ENCODE data around the gene UBD. TPM values are rescaled to one million over a fixed set of nuclear protein-coding genes. Genes with fewer than 3 reads are reported as not detected.

The UBD gene
- total and polyA plus RNA-seq, 2 of the 13 experiments (the other 11 are each of a cell fraction or from before 2014, with no cell fraction given) = 13.9 to 172 TPM

DNA sequence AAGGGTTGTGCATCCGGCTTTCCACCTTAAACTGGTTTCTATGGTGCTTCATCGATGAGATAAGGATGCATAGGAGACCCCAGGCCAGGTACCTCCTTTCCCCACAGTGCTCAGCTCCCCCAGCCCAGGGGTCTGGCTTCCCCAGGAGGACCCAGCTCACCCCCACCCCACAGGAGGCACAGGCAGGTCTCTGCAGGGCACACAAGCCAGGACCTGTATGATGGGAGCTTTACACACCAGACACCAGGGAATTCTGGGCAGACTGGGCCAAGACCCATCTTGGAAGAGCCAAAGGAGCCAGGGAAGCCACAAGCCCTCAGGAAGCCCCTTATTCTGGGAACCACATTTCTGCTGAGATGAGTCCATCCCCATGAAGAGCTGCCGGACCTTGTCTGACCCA is 29.6 kb downstream of the UBD start:
- intact Hi-C loops (cut with micrococcal nuclease; ENCODE audit: unreplicated experiment) = no loop called here
- WGBS (ENCODE audit: low lambda C conversion rate) = 40% methylated on average over 2 of the region's 3 CpGs
- Histone ChIP-seq H3K4me1 (ENCODE audit: insufficient read depth, low read length) (no peaks in the 10 kb centered on the region), H3K9me3 (ENCODE audit: low read length) (no peaks in the 10 kb centered on the region), H3K36me3 (replicated peaks in 1 of 2; ENCODE audit: control insufficient read depth in 1 of 2, insufficient read depth in 2 of 2, low read length in 2 of 2) (no peaks in the 10 kb centered on the region), H2AFZ (ENCODE audit: low read length) (no peak overlapping the region), H3K4me3 (replicated peaks in 1 of 3; ENCODE audit: insufficient read depth in 1 of 3, low read depth in 2 of 3, low read length in 3 of 3) (no peak overlapping the region), H3K79me2 (ENCODE audit: insufficient read depth, low read length) (no peaks in the 10 kb centered on the region), H3K9ac (ENCODE audit: insufficient read depth, low read depth, low read length) (no peak overlapping the region), H4K20me1 (ENCODE audit: insufficient read depth, low read length) (no peaks in the 10 kb centered on the region), H3K4me2 (ENCODE audit: low read depth, low read length) (no peak overlapping the region), H3K27ac (ENCODE audit: extremely low read length, insufficient read depth, low read length) (no peak overlapping the region), H3K27me3 (ENCODE audit: control insufficient read depth in 1 of 2, insufficient read depth in 2 of 2, low read length in 2 of 2) (no peaks in the 10 kb centered on the region)
- BruUV-seq (replicated peaks) = no TSS peak
- in situ Hi-C loops (cut with HindIII; ENCODE audit: extremely low pct_ligation_motif_present, low pct_unique_long_range_greater_than_20kb) = no loop called here
- DNase-seq (ENCODE audit: low spot score) = no peak
- TF ChIP-seq PRDM15 (CRISPR knock-in tag; IDR thresholded peaks at IDR 0.05) = no peak
- no peak for TF ChIP-seq ZFP41 (CRISPR knock-in tag; IDR thresholded peaks at IDR 0.05; ENCODE audit: borderline replicate concordance)
- TF ChIP-seq ATF6 (CRISPR knock-in tag; conservative IDR thresholded peaks at IDR 0.05) = no peak
- no peak for TF ChIP-seq ZNF34 (CRISPR knock-in tag; IDR thresholded peaks at IDR 0.05; ENCODE audit: borderline replicate concordance)
- no peak for TF ChIP-seq ZNF607 (CRISPR knock-in tag; IDR thresholded peaks at IDR 0.05; ENCODE audit: borderline replicate concordance)
- TF ChIP-seq ZNF747 (CRISPR knock-in tag; IDR thresholded peaks at IDR 0.05; ENCODE audit: borderline replicate concordance) = no peak
- no peak for TF ChIP-seq PHF20 (CRISPR knock-in tag; IDR thresholded peaks at IDR 0.05)
- TF ChIP-seq, protein P1, sequence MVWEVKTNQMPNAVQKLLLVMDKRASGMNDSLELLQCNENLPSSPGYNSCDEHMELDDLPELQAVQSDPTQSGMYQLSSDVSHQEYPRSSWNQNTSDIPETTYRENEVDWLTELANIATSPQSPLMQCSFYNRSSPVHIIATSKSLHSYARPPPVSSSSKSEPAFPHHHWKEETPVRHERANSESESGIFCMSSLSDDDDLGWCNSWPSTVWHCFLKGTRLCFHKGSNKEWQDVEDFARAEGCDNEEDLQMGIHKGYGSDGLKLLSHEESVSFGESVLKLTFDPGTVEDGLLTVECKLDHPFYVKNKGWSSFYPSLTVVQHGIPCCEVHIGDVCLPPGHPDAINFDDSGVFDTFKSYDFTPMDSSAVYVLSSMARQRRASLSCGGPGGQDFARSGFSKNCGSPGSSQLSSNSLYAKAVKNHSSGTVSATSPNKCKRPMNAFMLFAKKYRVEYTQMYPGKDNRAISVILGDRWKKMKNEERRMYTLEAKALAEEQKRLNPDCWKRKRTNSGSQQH (CRISPR knock-in tag; IDR thresholded peaks at IDR 0.05; ENCODE audit: low read depth) = no peak
- TF ChIP-seq SIN3A (IDR thresholded peaks at IDR 0.05; ENCODE audit: borderline replicate concordance, low read depth, low read length) = no peak
- TF ChIP-seq ISX (CRISPR knock-in tag; conservative IDR thresholded peaks at IDR 0.05) = no peak
- no peak for TF ChIP-seq SCMH1 (CRISPR knock-in tag; IDR thresholded peaks at IDR 0.05; ENCODE audit: borderline replicate concordance)
- no peak for TF ChIP-seq ZNF660 (CRISPR knock-in tag; IDR thresholded peaks at IDR 0.05; ENCODE audit: borderline replicate concordance, low read depth)
- TF ChIP-seq ZNF180 (CRISPR knock-in tag; IDR thresholded peaks at IDR 0.05; ENCODE audit: borderline replicate concordance, low read depth) = no peak
- no peak for TF ChIP-seq PCBP1 (IDR thresholded peaks at IDR 0.05; ENCODE audit: borderline replicate concordance, low read depth, low read length)
- TF ChIP-seq ZNF557 (CRISPR knock-in tag; IDR thresholded peaks at IDR 0.05) = no peak
- TF ChIP-seq ZNF619 (CRISPR knock-in tag; IDR thresholded peaks at IDR 0.05) = no peak
- TF ChIP-seq SP2 (CRISPR knock-in tag; IDR thresholded peaks at IDR 0.05) = no peak
- CTCF ChIA-PET (ENCODE audit: low intra/inter-chr PET ratio, low total read pairs) = no interaction called here
- ATAC-seq = no peak
- POLR2A ChIA-PET = no interaction called here
- no peak for FAIRE-seq

All from HepG2 (cell line).